HG03558 (cell line): Measurements from ENCODE around the gene FHIP2A.
"Not testable (repeated sequence)": the region's sequence is repeated elsewhere in the genome, so short reads cannot be mapped to it uniquely, and the experiment has no call there.

Experiments
- ATAC-seq: cut with Tn5 transposase; IDR thresholded peaks from one replicate; pipeline ENCODE4 v1.9.1; 2021; ENCODE audit warnings: moderate number of reproducible peaks; ENCODE audit not compliant: unreplicated experiment; ENCODE audit errors: extremely low read depth

The FHIP2A gene, protein sequence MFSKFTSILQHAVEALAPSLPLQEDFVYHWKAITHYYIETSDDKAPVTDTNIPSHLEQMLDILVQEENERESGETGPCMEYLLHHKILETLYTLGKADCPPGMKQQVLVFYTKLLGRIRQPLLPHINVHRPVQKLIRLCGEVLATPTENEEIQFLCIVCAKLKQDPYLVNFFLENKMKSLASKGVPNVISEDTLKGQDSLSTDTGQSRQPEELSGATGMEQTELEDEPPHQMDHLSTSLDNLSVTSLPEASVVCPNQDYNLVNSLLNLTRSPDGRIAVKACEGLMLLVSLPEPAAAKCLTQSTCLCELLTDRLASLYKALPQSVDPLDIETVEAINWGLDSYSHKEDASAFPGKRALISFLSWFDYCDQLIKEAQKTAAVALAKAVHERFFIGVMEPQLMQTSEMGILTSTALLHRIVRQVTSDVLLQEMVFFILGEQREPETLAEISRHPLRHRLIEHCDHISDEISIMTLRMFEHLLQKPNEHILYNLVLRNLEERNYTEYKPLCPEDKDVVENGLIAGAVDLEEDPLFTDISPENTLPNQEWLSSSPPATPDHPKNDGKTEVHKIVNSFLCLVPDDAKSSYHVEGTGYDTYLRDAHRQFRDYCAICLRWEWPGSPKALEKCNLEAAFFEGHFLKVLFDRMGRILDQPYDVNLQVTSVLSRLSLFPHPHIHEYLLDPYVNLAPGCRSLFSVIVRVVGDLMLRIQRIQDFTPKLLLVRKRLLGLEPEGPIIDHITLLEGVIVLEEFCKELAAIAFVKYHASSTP

DNA sequence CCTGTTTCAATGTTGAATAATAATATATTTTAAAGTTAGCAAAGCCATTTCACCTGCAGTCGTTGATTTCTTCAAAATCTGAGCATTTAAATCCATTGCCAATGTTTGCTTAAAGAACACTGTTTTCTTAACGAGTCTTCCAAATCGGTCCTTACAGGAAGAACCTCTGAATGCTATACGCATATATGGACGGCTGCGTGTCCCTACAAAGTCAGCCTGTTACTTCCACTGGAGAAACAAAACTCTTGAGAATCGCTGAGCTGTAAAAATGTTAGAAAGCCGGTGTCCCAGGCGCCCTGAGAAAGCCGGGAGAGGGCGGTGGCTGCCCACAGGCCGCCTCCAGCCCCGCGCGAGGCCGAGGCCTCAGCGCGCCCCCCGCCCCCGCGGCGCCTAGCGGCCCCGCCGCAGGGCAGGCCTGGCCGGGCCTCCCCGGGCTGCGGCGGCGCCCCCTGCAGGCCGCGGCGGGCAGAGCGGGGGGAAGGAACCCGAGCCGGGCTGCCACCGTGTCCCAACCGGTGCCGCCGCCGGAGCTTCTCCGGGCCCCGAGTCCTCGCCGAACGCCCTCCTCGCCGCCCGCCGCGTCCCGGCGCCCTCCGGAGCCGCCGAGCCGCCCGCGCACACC is at the start of gene FHIP2A:
Gene FHIP2A, plus strand, starts transcription at position 488 of the 622 bp plus-strand sequence. CDS start 299 bp downstream, outside the sequence.
- ATAC-seq: peak; percentile 53

DNA sequence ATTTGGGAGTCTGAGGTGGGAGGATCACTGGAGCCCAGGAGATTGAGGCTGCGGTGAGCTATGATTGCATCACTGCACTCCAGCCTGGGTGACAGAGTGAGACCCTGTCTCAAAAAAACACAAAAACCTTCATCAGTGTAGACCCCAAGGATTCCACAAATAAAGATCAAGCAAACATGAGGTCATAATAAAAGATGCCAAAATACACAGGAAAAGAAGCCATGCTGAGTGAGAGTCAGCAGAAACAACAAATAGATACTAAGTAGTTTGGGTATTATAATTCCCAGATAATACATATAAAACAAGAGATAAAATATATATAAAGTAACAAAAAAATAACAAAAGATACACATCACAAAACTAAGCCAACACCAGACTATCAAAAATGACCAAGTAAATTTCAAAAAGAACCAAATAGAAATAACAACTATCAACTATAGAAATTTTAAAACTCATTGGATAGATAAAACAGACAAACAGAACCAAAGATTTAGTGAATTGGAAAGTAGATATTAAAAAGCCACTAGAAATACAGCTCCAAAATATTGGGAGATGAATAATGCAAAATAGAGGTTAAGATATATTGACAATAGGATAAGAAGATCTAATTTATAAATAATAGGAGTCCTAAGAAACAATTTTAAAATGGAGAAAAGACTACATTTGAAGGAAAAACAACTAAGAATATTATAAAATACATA is 48.9 kb upstream of the FHIP2A start:
- ATAC-seq: no peak

DNA sequence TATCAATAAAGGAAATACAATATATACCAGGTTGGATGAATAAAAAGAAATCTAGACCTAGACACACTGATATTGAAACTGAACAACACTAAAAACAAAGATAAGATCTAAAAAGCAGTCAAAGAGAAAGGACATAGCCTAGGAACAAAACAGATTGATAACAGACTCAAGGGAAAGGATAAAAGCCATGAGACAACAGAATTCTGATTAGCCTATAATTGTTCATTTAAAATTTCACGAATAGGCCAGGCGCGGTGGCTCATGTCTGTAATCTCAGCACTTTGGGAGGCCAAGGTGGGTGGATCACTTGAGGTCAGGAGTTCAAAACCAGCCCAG is 48.4 kb upstream of the FHIP2A start:
- ATAC-seq: no peak

DNA sequence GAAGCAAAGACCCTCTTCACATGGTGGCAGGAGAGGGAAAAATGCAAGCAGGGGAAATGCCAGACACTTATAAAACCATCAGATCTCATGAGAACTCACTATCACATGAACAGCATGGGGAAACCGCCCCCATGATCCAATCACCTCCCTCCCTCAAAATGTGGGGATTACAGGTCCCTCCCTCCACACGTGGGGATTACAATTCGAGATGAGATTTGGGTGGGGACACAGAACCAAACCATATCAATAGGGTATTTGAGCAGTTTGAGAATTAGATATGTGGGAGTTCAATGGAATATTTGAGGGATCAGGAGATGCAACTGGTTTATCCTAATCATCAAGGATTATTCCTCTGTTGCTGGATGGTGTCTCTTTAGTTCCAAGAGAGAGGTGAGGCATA is 46.5 kb upstream of the FHIP2A start:
- not testable (repeated sequence) for ATAC-seq

DNA sequence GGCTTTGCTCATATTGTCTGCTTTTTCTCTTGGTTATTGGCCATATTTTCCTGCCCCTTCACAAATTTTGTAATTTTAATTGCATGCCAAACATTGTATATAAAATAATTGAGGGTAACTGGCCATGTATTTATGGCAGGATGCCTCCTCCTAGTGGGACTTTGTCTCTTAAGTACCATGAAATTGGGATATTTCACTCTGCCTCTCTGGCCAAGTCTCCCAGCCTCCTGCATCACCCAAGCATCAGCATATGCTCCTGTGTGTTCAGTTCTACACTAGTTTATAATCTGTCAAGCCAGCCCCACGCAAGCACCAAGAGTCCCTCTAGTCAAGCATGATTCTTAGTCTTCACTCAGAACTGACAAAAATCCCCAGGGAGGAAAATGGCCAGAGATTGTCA is 44.2 kb upstream of the FHIP2A start:
- ATAC-seq: no peak

DNA sequence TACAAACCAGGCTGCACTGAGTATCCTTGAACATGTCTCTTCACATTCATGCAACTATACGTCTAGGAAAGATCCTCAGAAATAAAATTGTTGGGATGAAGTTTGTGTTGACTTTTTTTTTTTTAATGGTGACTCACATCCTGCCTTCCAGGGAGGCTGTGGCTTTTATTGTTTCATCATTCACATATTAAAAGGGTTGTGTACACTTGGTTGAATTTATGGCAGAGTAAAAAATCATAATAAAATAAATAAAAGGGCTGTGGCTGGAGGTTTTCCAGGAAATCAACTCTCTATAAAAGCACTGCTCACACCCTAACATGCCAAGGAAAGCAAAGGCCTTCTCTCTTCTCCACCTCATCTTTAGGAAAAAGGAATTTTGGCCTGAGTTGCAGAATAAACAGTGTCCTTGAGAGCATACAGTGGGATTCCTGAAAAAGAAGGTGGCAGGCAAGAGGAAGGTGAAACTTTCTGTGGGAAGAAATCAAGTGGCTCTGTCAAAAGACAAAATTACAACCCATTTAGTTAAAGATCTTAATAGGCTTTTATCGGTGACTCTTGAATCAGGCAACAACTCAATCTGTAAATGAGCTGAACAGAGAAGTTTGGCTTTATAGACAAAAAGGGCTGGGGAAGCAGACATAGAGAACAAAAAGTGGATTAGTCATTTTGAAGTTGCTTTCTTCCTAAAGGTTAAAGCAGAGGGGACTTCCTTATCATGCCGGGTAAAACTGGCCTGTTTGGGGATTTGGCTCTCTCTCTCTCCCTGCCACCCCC is 41.6 kb upstream of the FHIP2A start:
- no peak for ATAC-seq

DNA sequence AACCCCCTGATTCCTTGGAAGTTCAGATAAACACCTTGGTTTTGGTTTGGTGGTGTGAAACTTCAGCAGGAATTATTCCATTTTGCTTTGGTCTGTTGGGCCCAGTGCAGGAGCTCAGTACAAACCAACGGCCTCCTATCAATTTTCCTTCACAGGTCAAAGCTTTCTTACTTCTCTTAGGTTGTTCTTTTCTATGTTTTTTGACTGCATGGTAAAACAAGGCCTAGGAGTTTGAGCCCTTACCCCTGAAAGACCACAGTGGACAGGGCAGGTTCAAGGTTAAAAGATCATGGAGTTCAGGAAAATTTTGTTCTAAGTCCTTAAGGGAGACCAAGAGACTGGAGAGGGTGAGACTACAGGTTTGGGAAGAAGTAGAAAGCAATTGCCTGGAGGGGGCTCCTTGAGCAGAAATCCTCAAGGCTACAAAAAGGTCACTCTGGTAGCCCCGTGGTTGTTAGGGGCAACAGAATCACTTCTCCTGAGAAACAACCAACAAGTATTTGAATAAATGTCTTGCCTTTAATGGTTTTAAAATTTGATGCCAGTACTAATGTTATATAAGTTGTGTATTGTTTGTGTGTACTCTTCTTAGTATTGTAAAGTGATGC is 40.9 kb upstream of the FHIP2A start:
- ATAC-seq: no peak

DNA sequence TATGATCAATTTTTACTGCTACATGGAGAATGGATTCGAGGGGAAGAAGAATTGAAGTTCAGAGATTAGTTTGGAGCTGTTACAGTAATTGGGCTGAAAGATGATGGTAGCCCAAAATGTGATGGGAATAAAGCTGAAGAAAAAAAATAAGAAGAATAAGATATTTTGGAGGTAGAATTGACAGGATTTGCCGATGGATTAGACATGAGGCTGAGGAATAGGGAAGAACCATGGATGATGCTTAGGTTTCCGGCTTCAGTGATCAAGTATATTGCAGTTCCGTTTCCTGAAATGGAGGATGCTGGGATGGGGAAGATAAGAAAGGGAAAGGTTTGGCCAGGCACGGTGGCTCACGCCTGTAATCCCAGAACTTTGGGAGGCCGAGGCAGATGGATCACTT is 38.9 kb upstream of the FHIP2A start:
- no peak for ATAC-seq

GRCh38 chr10:114783686-114784085 is 37.9 kb upstream of the FHIP2A start:
- no peak for ATAC-seq

DNA sequence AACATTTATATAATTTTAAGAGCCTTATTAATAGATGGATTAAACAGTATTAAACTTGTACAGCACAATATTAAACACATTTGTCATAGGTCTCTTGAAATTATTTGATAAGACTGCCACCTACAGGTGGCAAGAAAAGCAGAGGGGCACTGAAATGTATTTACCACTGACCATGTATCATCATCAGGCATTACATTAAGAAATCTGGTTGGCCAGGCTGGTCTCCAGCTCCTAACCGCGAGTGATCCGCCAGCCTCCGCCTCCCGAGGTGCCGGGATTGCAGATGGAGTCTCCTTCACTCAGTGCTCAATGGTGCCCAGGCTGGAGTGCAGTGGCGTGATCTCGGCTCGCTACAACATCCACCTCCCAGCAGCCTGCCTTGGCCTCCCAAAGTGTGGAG is 35.1 kb upstream of the FHIP2A start:
- ATAC-seq: peak; percentile 56

- not testable (repeated sequence) for ATAC-seq
Observed at GRCh38 chr10:114787131-114787530, 34.4 kb upstream of the FHIP2A start.

DNA sequence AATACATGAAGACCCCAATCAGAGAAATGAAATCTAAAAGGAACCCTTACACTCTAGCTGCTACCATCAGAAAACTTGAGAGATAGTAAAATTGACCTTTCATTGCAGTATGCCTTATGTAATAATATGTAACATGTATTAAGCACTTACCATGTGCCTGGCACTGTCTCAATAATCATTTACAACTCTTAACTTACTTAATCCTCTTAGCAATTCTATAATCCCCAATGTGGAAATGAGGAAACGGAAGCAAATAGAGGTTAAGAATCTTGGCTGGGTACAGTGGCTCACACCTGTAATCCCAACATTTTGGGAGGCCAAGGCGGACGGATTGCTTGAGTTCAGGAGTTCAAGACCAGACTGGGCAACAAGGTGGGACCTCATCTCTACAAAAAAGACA is 29.8 kb upstream of the FHIP2A start:
- ATAC-seq: no peak

DNA sequence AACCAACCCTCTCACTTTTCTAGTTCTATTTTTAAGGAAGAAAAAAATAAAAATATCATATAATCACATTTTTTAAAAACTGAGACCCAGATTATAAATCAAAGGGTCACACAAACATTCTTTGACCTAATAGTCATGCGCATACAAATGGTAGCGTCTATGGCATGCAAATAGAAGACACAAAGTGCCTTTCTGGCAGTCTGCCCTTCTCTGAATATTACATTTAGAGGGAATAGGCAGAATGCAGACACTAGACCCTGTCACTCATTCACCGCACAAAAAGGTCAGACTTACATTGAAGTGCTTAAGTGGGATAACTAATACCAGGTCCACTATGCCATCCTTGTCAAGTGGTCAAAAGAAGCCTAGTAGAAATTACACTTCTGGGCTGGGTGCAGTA is 26.5 kb upstream of the FHIP2A start:
- ATAC-seq: no peak

- ATAC-seq: no peak
Observed at GRCh38 chr10:114800361-114800760, 21.2 kb upstream of the FHIP2A start.

- no peak for ATAC-seq
Observed at GRCh38 chr10:114801411-114801813, 20.2 kb upstream of the FHIP2A start.

- no peak for ATAC-seq
Observed at GRCh38 chr10:114802177-114802576, 19.4 kb upstream of the FHIP2A start.

GRCh38 chr10:114806562-114807391 is 14.8 kb upstream of the FHIP2A start:
- no peak for ATAC-seq

GRCh38 chr10:114808982-114809381 is 12.6 kb upstream of the FHIP2A start:
- no peak for ATAC-seq

- peak; percentile 100 for ATAC-seq
Observed at GRCh38 chr10:114810926-114811325, 10.7 kb upstream of the FHIP2A start.
